ENCODE data around the gene PRDX3. TPM values are rescaled to one million over a fixed set of nuclear protein-coding genes. Genes with fewer than 3 reads are reported as not detected.

Gene PRDX3
- polyA plus RNA-seq, 1 donor (not counting 4 experiments of a cell fraction or from before 2014, with no cell fraction given): 304 TPM

GRCh38 chr10:119207713-119208552 is 29.3 kb upstream of the PRDX3 start:
- no peaks in the 10 kb centered on the region for H3K9me1 ChIP-seq (ENCODE audit: control insufficient read depth, extremely low read depth, insufficient read depth, low read length)
- peaks cover 43% of the 10 kb centered on the region for H3K4me1 ChIP-seq (ENCODE audit: control insufficient read depth, extremely low read depth, insufficient read depth, low read length)
- peak overlapping the region; percentile 91 for H3K4me2 ChIP-seq (ENCODE audit: control insufficient read depth, extremely low read depth, insufficient read depth, low read depth, low read length)
- no peaks in the 10 kb centered on the region for H3K36me3 ChIP-seq (ENCODE audit: control insufficient read depth in 2 of 2, extremely low read depth in 1 of 2, insufficient read depth in 2 of 2, low read length in 2 of 2)
- peak overlapping the region; percentile 59 for H2AFZ ChIP-seq (ENCODE audit: control insufficient read depth, low read length)
- no peaks in the 10 kb centered on the region for H3K27me3 ChIP-seq (ENCODE audit: control insufficient read depth, extremely low read depth, insufficient read depth, low read length)
- H3K79me2 ChIP-seq (ENCODE audit: control insufficient read depth, insufficient read depth, low read length): peaks cover 16% of the 10 kb centered on the region
- FAIRE-seq (no peak), DNase-seq (ENCODE audit: low read depth, low spot score) (no peak)
- H3K27ac ChIP-seq (ENCODE audit: control insufficient read depth, insufficient read depth, low read length): no peak overlapping the region
- no peak for TF ChIP-seq EZH2 (IDR thresholded peaks at IDR 0.05; ENCODE audit: low read length)
- TF ChIP-seq CTCF (optimal IDR thresholded peaks at IDR 0.05 in 1 of 3, IDR thresholded peaks at IDR 0.05 in 1 of 3, conservative IDR thresholded peaks at IDR 0.05 in 1 of 3; ENCODE audit: extremely low read depth in 1 of 3, insufficient read depth in 2 of 3, low read length in 3 of 3): no peak
- peak overlapping the region; percentile 63 to 94 (median 91) for H3K4me3 ChIP-seq (ENCODE audit: control insufficient read depth in 2 of 3, extremely low read depth in 1 of 3, insufficient read depth in 2 of 3, low read depth in 1 of 3, low read length in 3 of 3)
- H4K20me1 ChIP-seq (ENCODE audit: control insufficient read depth, extremely low read depth, insufficient read depth, low read length): no peaks in the 10 kb centered on the region
- no peaks in the 10 kb centered on the region for H3K9me3 ChIP-seq (ENCODE audit: control insufficient read depth, low read depth, low read length)
- H3K9ac ChIP-seq (ENCODE audit: control insufficient read depth, extremely low read depth, insufficient read depth, low read length): peak overlapping the region; percentile 70
- dilution Hi-C loops (cut with MboI; ENCODE audit: extremely low pct_ligation_motif_present, low sequenced_read_pairs): loop anchor here (25.0 kb wide), 1 partner anchor 204 kb away; no protein-coding TSS in a partner anchor

- H3K27me3 ChIP-seq (ENCODE audit: control insufficient read depth, extremely low read depth, insufficient read depth, low read length): no peaks in the 10 kb centered on the region
Observed at GRCh38 chr10:119207366-119207666, 28.7 kb upstream of the PRDX3 start, which contains the start of gene GRK5. GRK5 (plus strand) TSS chr10:119207571; CDS start chr10:119207918, 347 bp downstream.

More at GRCh38 chr10:119207366-119207666, 28.7 kb upstream of the PRDX3 start, which contains the start of gene GRK5:
- Histone ChIP-seq H3K9ac (ENCODE audit: control insufficient read depth, extremely low read depth, insufficient read depth, low read length) (peak within 1 kb of the TSS; percentile 70), H3K9me1 (ENCODE audit: control insufficient read depth, extremely low read depth, insufficient read depth, low read length) (no peaks in the 10 kb centered on the region), H3K36me3 (ENCODE audit: control insufficient read depth in 2 of 2, extremely low read depth in 1 of 2, insufficient read depth in 2 of 2, low read length in 2 of 2) (no peaks in the 10 kb centered on the region), H3K4me1 (ENCODE audit: control insufficient read depth, extremely low read depth, insufficient read depth, low read length) (peaks cover 45% of the 10 kb centered on the region), H3K4me2 (ENCODE audit: control insufficient read depth, extremely low read depth, insufficient read depth, low read depth, low read length) (peak within 1 kb of the TSS; percentile 91), H2AFZ (ENCODE audit: control insufficient read depth, low read length) (peak within 1 kb of the TSS; percentile 78), H3K79me2 (ENCODE audit: control insufficient read depth, insufficient read depth, low read length) (peaks cover 16% of the 10 kb centered on the region), H3K9me3 (ENCODE audit: control insufficient read depth, low read depth, low read length) (no peaks in the 10 kb centered on the region), H4K20me1 (ENCODE audit: control insufficient read depth, extremely low read depth, insufficient read depth, low read length) (no peaks in the 10 kb centered on the region), H3K27ac (ENCODE audit: control insufficient read depth, insufficient read depth, low read length) (peak within 1 kb of the TSS; percentile 62), H3K4me3 (ENCODE audit: control insufficient read depth in 2 of 3, extremely low read depth in 1 of 3, insufficient read depth in 2 of 3, low read depth in 1 of 3, low read length in 3 of 3) (peak within 1 kb of the TSS; percentile 63 to 94 (median 91))
- no peak for TF ChIP-seq EZH2 (IDR thresholded peaks at IDR 0.05; ENCODE audit: low read length)
- TF ChIP-seq CTCF (optimal IDR thresholded peaks at IDR 0.05 in 1 of 3, IDR thresholded peaks at IDR 0.05 in 1 of 3, conservative IDR thresholded peaks at IDR 0.05 in 1 of 3; ENCODE audit: extremely low read depth in 1 of 3, insufficient read depth in 2 of 3, low read length in 3 of 3): no peak
- dilution Hi-C loops (cut with MboI; ENCODE audit: extremely low pct_ligation_motif_present, low sequenced_read_pairs): loop anchor here (25.0 kb wide), 1 partner anchor 205 kb away; no protein-coding TSS in a partner anchor
- FAIRE-seq: peak; percentile 52
- DNase-seq (ENCODE audit: low read depth, low spot score): peak; percentile 65
